K562 (cell line): ENCODE results near the gene TXNRD2. TPM values are rescaled to one million over a fixed set of nuclear protein-coding genes. Genes with fewer than 3 reads are reported as not detected.
A peak's percentile ranks its signal among the peaks of the same experiment; 100 is the strongest.

Experiments
- ARHGAP35 ChIP-seq: fragments of 450-650 bp; IDR thresholded peaks from 2 replicates; pipeline ENCODE4 v1.6.1; 2018; ENCODE audit not compliant: partially characterized antibody
- FIP1L1 ChIP-seq: fragments of 200-400 bp; formaldehyde crosslinking; IDR thresholded peaks from 2 replicates; pipeline ENCODE4 v1.6.1; 2018; ENCODE audit warnings: mild to moderate bottlenecking, low read depth, low read length; ENCODE audit not compliant: poor library complexity, severe bottlenecking
- ILF3 ChIP-seq: fragments of 450-650 bp; IDR thresholded peaks from 2 replicates; pipeline ENCODE4 v1.6.1; 2018; ENCODE audit warnings: antibody characterized with exemption, mild to moderate bottlenecking, moderate library complexity, borderline replicate concordance
- ILK ChIP-seq: fragments of 450-650 bp; IDR thresholded peaks from 2 replicates; pipeline ENCODE4 v1.6.1; 2016; ENCODE audit warnings: missing genetic modification characterization, low read depth, mild to moderate bottlenecking, missing compliant biosample characterization, moderate library complexity, borderline replicate concordance
- JUND ChIP-seq, 2 experiments: IDR thresholded peaks; 2 replicates in 1 of 2; 3 replicates in 1 of 2; pipeline ENCODE4 v1.6.1; 2011; ENCODE audit warnings: borderline replicate concordance in 2 of 2, low read depth in 2 of 2, low read length in 2 of 2, improper control_type of control experiment in 1 of 2, missing biosample characterization in 1 of 2, missing genetic modification characterization in 1 of 2, missing genetic modification reagents in 1 of 2
- MEIS2 ChIP-seq: fragments of 450-650 bp; IDR thresholded peaks from 2 replicates; pipeline ENCODE4 v1.6.1; 2014; ENCODE audit warnings: mild to moderate bottlenecking; ENCODE audit not compliant: partially characterized antibody
- POU5F1 ChIP-seq: fragments of 150-350 bp; IDR thresholded peaks from 2 replicates; pipeline ENCODE4 v1.6.1; 2014; ENCODE audit warnings: borderline replicate concordance, low read length, low read depth, mild to moderate bottlenecking; ENCODE audit not compliant: partially characterized antibody
- RBFOX2 ChIP-seq: fragments of 200-400 bp; formaldehyde crosslinking; IDR thresholded peaks from 2 replicates; pipeline ENCODE4 v1.6.1; 2017; ENCODE audit warnings: low read depth, mild to moderate bottlenecking, low read length, moderate library complexity
- RBM34 ChIP-seq: fragments of 200-400 bp; formaldehyde crosslinking; IDR thresholded peaks from 2 replicates; pipeline ENCODE4 v1.6.1; 2018; ENCODE audit warnings: low read length, borderline replicate concordance; ENCODE audit not compliant: insufficient read depth
- RNF2 ChIP-seq: sonication (generic); IDR thresholded peaks from 2 replicates; pipeline ENCODE4 v1.6.1; 2016
- SRSF7 ChIP-seq: fragments of 200-400 bp; formaldehyde crosslinking; optimal IDR thresholded peaks from 2 replicates; pipeline ENCODE3; 2017; ENCODE audit warnings: mild to moderate bottlenecking, low read depth, low read length
- ZKSCAN1 ChIP-seq: fragments of 150-350 bp; IDR thresholded peaks from 2 replicates; pipeline ENCODE4 v1.6.1; 2016; ENCODE audit warnings: low read depth, low read length
- ZNF41 ChIP-seq: fragments of 250-450 bp; sonication (Bioruptor Pico); conservative IDR thresholded peaks from 2 replicates; pipeline ENCODE4 v1.4.0; 2020; ENCODE audit warnings: mild to moderate bottlenecking
- polyA plus RNA-seq, 8 experiments: library from polyadenylated mRNA; depleted of rRNA in 4 of 8; stranded (reverse) in 5 of 8; unstranded in 3 of 8; fragments of >200 nt; fragmentation: Nextera tagmentation in 2 of 8; fragmentation: Illumina TruSeq in 1 of 8; extraction: Ambion mirVana in 2 of 8; extraction: Trizol in 1 of 8; gene quantifications; 2 replicates each; pipeline versions ENCODE4 v1.2.1 to v1.2.3, GENCODE V29; 2011 to 2014; ENCODE audit warnings: inconsistent platforms in 1 of 8, missing spikeins in 1 of 8
- total RNA-seq, 7 experiments: library from RNA; depleted of rRNA in 6 of 7; stranded (reverse); fragments of >200 nt in 6 of 7; fragmentation: Illumina TruSeq in 2 of 7; extraction: Trizol in 2 of 7; gene quantifications; 2 replicates each; pipeline versions ENCODE4 v1.2.1 to v1.2.3, GENCODE V29; 2011 to 2021; ENCODE audit warnings: low replicate concordance in 1 of 7
- TF ChIP-seq, protein P1 (sequence below), 2 experiments: fragments of 200-800 bp in 1 of 2; sonication (Bioruptor generic) in 1 of 2; sonication (generic) in 1 of 2; formaldehyde crosslinking in 1 of 2; IDR thresholded peaks in 1 of 2; conservative IDR thresholded peaks in 1 of 2; 2 replicates each; pipeline versions ENCODE4 v1.5.0 to v1.6.1; 2016 to 2020; ENCODE audit warnings: missing compliant biosample characterization in 1 of 2, missing genetic modification characterization in 1 of 2, missing genetic modification reagents in 1 of 2
- TF ChIP-seq, protein P2 (sequence below): fragments of 250-450 bp; sonication (Bioruptor Pico); IDR thresholded peaks from 2 replicates; pipeline ENCODE4 v1.8.0; 2021; ENCODE audit warnings: borderline replicate concordance, mild to moderate bottlenecking, moderate library complexity; ENCODE audit not compliant: poor library complexity, severe bottlenecking
- TF ChIP-seq, protein P3 (sequence below), 2 experiments: IDR thresholded peaks; 2 replicates each; pipeline ENCODE4 v1.6.1; 2011; ENCODE audit warnings: borderline replicate concordance in 1 of 2, control low read depth in 1 of 2, low read depth in 1 of 2, low read length in 1 of 2, mild to moderate bottlenecking in 1 of 2, mixed read lengths in 1 of 2, moderate library complexity in 1 of 2; ENCODE audit not compliant: insufficient read depth in 1 of 2, insufficient read length in 1 of 2, poor library complexity in 1 of 2, severe bottlenecking in 1 of 2; ENCODE audit errors: extremely low read depth in 1 of 2
- TF ChIP-seq, protein P4 (sequence below): fragments of 450-650 bp; IDR thresholded peaks from 2 replicates; pipeline ENCODE4 v1.7.1; 2018; ENCODE audit warnings: mild to moderate bottlenecking, low read depth; ENCODE audit not compliant: partially characterized antibody

The TXNRD2 gene
- total and polyA plus RNA-seq, 9 of the 15 experiments (the other 6 are each of a cell fraction or from before 2014, with no cell fraction given): 3.3 to 80.2 (median 49.4) TPM

DNA sequence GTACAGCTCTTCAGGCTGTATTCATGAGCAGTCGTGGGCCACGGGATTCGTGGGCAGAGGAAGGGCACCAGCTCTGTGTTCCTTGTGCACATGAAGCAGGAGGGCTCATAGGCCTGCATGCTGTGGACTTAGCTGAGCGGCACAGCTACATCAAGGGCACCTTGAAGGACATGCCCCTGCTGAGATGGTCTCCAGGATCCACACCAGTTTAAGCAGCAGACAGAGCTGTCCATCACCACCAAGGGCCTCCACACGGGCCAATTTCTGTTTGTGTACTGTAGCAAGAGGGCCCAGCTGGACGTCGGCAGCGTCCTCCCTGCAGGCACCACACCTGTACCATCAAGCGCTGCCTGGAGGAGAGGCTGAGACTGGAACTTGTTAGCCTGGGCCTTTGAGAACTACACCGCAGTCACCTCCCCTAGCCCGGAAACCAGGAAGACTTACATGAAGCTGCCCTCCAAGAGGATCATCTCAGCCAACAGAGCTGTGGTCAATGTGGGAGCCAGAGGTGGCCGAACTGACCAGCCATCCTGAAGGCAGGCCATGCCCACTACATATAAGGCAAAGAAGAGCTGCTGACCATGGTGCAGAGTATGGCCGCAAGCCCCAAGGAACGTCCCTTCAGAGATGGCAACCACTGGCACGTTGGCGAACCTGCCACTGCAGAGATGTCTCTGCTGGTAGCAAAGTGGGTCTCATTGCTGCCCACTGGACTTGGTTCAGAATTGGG lies 54.2 kb downstream of the TXNRD2 start (continued):
- TF ChIP-seq, protein P1, sequence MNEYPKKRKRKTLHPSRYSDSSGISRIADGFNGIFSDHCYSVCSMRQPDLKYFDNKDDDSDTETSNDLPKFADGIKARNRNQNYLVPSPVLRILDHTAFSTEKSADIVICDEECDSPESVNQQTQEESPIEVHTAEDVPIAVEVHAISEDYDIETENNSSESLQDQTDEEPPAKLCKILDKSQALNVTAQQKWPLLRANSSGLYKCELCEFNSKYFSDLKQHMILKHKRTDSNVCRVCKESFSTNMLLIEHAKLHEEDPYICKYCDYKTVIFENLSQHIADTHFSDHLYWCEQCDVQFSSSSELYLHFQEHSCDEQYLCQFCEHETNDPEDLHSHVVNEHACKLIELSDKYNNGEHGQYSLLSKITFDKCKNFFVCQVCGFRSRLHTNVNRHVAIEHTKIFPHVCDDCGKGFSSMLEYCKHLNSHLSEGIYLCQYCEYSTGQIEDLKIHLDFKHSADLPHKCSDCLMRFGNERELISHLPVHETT (CRISPR knock-in tag; conservative IDR thresholded peaks at IDR 0.05 in 1 of 2, IDR thresholded peaks at IDR 0.05 in 1 of 2): 0 out of 4 replicates have a peak, but pooled peaks of 1 of the 2 experiments have one; percentile 13
- TF ChIP-seq ZNF41 (CRISPR knock-in tag): no peak
- TF ChIP-seq RBM34: no peak
- no peak for TF ChIP-seq RBFOX2
- no peak for TF ChIP-seq ILF3
- no peak for TF ChIP-seq SRSF7
- no peak for TF ChIP-seq FIP1L1
- TF ChIP-seq ZKSCAN1: 0 out of 2 replicates have a peak, but pooled peaks have one; percentile 13
- TF ChIP-seq POU5F1: no peak
- TF ChIP-seq, protein P2, sequence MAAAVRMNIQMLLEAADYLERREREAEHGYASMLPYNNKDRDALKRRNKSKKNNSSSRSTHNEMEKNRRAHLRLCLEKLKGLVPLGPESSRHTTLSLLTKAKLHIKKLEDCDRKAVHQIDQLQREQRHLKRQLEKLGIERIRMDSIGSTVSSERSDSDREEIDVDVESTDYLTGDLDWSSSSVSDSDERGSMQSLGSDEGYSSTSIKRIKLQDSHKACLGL (CRISPR knock-in tag): no peak
- no peak for TF ChIP-seq ILK
- no peak for TF ChIP-seq RNF2
- no peak for TF ChIP-seq MEIS2
- TF ChIP-seq JUND (IDR thresholded peaks at IDR 0.05; ENCODE audit: borderline replicate concordance, low read depth, low read length): no peak
- TF ChIP-seq JUND (tag; IDR thresholded peaks at IDR 0.05; ENCODE audit: borderline replicate concordance, low read depth, low read length): peak; percentile 1; the same call in 1 of the 3 replicates
- TF ChIP-seq ARHGAP35: no peak
- TF ChIP-seq, protein P3, sequence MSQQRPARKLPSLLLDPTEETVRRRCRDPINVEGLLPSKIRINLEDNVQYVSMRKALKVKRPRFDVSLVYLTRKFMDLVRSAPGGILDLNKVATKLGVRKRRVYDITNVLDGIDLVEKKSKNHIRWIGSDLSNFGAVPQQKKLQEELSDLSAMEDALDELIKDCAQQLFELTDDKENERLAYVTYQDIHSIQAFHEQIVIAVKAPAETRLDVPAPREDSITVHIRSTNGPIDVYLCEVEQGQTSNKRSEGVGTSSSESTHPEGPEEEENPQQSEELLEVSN (IDR thresholded peaks at IDR 0.05; ENCODE audit: borderline replicate concordance in 1 of 2, extremely low read depth in 1 of 2, insufficient read depth in 1 of 2, insufficient read length in 1 of 2, low read depth in 1 of 2, low read length in 1 of 2, poor library complexity in 1 of 2, severe bottlenecking in 1 of 2): no peak
- TF ChIP-seq, protein P4, sequence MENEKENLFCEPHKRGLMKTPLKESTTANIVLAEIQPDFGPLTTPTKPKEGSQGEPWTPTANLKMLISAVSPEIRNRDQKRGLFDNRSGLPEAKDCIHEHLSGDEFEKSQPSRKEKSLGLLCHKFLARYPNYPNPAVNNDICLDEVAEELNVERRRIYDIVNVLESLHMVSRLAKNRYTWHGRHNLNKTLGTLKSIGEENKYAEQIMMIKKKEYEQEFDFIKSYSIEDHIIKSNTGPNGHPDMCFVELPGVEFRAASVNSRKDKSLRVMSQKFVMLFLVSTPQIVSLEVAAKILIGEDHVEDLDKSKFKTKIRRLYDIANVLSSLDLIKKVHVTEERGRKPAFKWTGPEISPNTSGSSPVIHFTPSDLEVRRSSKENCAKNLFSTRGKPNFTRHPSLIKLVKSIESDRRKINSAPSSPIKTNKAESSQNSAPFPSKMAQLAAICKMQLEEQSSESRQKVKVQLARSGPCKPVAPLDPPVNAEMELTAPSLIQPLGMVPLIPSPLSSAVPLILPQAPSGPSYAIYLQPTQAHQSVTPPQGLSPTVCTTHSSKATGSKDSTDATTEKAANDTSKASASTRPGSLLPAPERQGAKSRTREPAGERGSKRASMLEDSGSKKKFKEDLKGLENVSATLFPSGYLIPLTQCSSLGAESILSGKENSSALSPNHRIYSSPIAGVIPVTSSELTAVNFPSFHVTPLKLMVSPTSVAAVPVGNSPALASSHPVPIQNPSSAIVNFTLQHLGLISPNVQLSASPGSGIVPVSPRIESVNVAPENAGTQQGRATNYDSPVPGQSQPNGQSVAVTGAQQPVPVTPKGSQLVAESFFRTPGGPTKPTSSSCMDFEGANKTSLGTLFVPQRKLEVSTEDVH: no peak
